IMR-90 (cell line): ENCODE data around the gene SP8. TPM values are rescaled to one million over a fixed set of nuclear protein-coding genes. Genes with fewer than 3 reads are reported as not detected.

Experiments used
- ATAC-seq: fragments of 200-7000 bp; cut with Tn5 transposase; 2 replicates; pipeline ENCODE4 v1.9.1; 2020; ENCODE audit warnings: low read depth, mild to moderate bottlenecking, moderate library complexity
- BruUV-seq: library from RNA; stranded (reverse); fragments of 400-500 nt; replicated peaks from 2 replicates; lab custom pipeline; 2021; lab: Mats Ljungman, UMichigan
- CTCF ChIA-PET: fragments of 300-600 bp; formaldehyde crosslinking; extraction: SDS; loops from one replicate; lab custom pipeline; 2021; ENCODE audit warnings: antibody characterized with exemption; lab: Yijun Ruan, JAX
- POLR2A ChIA-PET: fragments of 300-600 bp; sonication (Branson Sonifier 250); formaldehyde crosslinking; loops from one replicate; lab custom pipeline; 2022; ENCODE audit warnings: antibody characterized with exemption; ENCODE audit not compliant: unreplicated experiment; lab: Charles Lee
- DNase-seq: peaks from one replicate; pipeline ENCODE4 v3.0.0; 2013
- H2AFZ ChIP-seq: replicated peaks from 2 replicates; pipeline ENCODE3; 2013; ENCODE audit warnings: low read length, mild to moderate bottlenecking; ENCODE audit not compliant: poor library complexity
- H2AK5ac ChIP-seq: 2 replicates; pipeline ENCODE4 v1.6.1; 2013; ENCODE audit warnings: low read depth, low read length, inconsistent platforms
- H2AK9ac ChIP-seq: replicated peaks from 2 replicates; pipeline ENCODE3; 2013; ENCODE audit warnings: mild to moderate bottlenecking, low read depth, low read length, moderate library complexity; ENCODE audit not compliant: poor library complexity
- H2BK120ac ChIP-seq: 2 replicates; pipeline ENCODE4 v1.6.1; 2013; ENCODE audit warnings: low read depth, low read length, inconsistent platforms
- H2BK15ac ChIP-seq: 3 replicates; pipeline ENCODE4 v1.6.1; 2013; ENCODE audit warnings: low read depth, low read length, inconsistent platforms
- H2BK20ac ChIP-seq: 2 replicates; pipeline ENCODE4 v1.6.1; 2013; ENCODE audit warnings: low read depth, mild to moderate bottlenecking, inconsistent platforms, low read length, moderate library complexity
- H2BK5ac ChIP-seq: 2 replicates; pipeline ENCODE4 v1.6.1; 2013; ENCODE audit warnings: mild to moderate bottlenecking, low read depth, low read length, inconsistent platforms; ENCODE audit not compliant: poor library complexity, severe bottlenecking
- H3K14ac ChIP-seq: replicated peaks from 2 replicates; pipeline ENCODE4 v1.6.1; 2013; ENCODE audit warnings: low read depth, low read length, inconsistent platforms
- H3K18ac ChIP-seq: 2 replicates; pipeline ENCODE4 v1.6.1; 2013; ENCODE audit warnings: low read depth, low read length, control low read depth
- H3K23ac ChIP-seq: 2 replicates; pipeline ENCODE4 v1.6.1; 2013; ENCODE audit warnings: low read depth, low read length, inconsistent platforms
- H3K27ac ChIP-seq: 2 replicates; pipeline ENCODE4 v1.5.1; 2013; ENCODE audit warnings: mild to moderate bottlenecking, control low read depth, low read length; ENCODE audit not compliant: insufficient read depth
- H3K27me3 ChIP-seq: 2 replicates; pipeline ENCODE4 v1.6.1; 2013; ENCODE audit warnings: low read length; ENCODE audit not compliant: control insufficient read depth, insufficient read depth
- H3K36me3 ChIP-seq: 2 replicates; pipeline ENCODE4 v1.6.1; 2013; ENCODE audit warnings: low read length, mixed read lengths; ENCODE audit not compliant: control insufficient read depth, insufficient read depth
- H3K4ac ChIP-seq: 2 replicates; pipeline ENCODE4 v1.6.1; 2013; ENCODE audit warnings: low read depth, low read length, inconsistent platforms
- H3K4me1 ChIP-seq: 2 replicates; pipeline ENCODE4 v1.6.1; 2013; ENCODE audit warnings: low read length, mixed read lengths; ENCODE audit not compliant: control insufficient read depth, insufficient read depth
- H3K4me2 ChIP-seq: 2 replicates; pipeline ENCODE4 v1.6.1; 2013; ENCODE audit warnings: low read depth, mild to moderate bottlenecking, control low read depth, low read length, moderate library complexity
- H3K4me3 ChIP-seq: 2 replicates; pipeline ENCODE4 v1.5.1; 2013; ENCODE audit warnings: low read depth, mild to moderate bottlenecking, control low read depth, low read length, moderate library complexity; ENCODE audit not compliant: insufficient read depth
- H3K56ac ChIP-seq: 2 replicates; pipeline ENCODE4 v1.6.1; 2013; ENCODE audit warnings: low read length, inconsistent platforms; ENCODE audit not compliant: insufficient read depth; ENCODE audit errors: extremely low read depth
- H3K79me1 ChIP-seq, 2 experiments: 2 replicates each; pipeline ENCODE4 v1.6.1; 2013; ENCODE audit warnings: low read length in 2 of 2, inconsistent platforms in 1 of 2, low read depth in 1 of 2
- H3K9ac ChIP-seq: 2 replicates; pipeline ENCODE4 v1.6.1; 2013; ENCODE audit warnings: low read depth, low read length, control low read depth
- H3K9me1 ChIP-seq: 2 replicates; pipeline ENCODE4 v1.6.1; 2013; ENCODE audit warnings: low read length, inconsistent platforms; ENCODE audit not compliant: insufficient read depth
- H3K9me3 ChIP-seq: 2 replicates; pipeline ENCODE4 v1.6.1; 2013; ENCODE audit warnings: low read length; ENCODE audit not compliant: control insufficient read depth, insufficient read depth
- H4K20me1 ChIP-seq: 2 replicates; pipeline ENCODE4 v1.6.1; 2013; ENCODE audit warnings: low read length, inconsistent platforms; ENCODE audit not compliant: insufficient read depth
- H4K5ac ChIP-seq: 2 replicates; pipeline ENCODE4 v1.6.1; 2013; ENCODE audit warnings: mild to moderate bottlenecking, low read depth, low read length, control low read depth
- H4K8ac ChIP-seq, 2 experiments: 2 replicates each; pipeline ENCODE4 v1.6.1; 2013; ENCODE audit warnings: low read depth in 2 of 2, low read length in 2 of 2, control low read depth in 1 of 2, inconsistent platforms in 1 of 2
- H4K91ac ChIP-seq: 2 replicates; pipeline ENCODE4 v1.6.1; 2013; ENCODE audit warnings: low read depth, low read length, inconsistent platforms; ENCODE audit not compliant: insufficient read depth
- BHLHE40 ChIP-seq: fragments of 150-350 bp; IDR thresholded peaks from 2 replicates; pipeline ENCODE4 v1.6.1; 2016; ENCODE audit warnings: mild to moderate bottlenecking, low read depth, low read length
- CEBPB ChIP-seq: IDR thresholded peaks from 2 replicates; pipeline ENCODE4 v1.6.1; 2012; ENCODE audit warnings: low read depth, low read length, improper control_type of control experiment
- FOS ChIP-seq: fragments of 150-350 bp; IDR thresholded peaks from 2 replicates; pipeline ENCODE4 v1.6.1; 2016; ENCODE audit warnings: low read depth, low read length
- MAZ ChIP-seq: IDR thresholded peaks from 2 replicates; pipeline ENCODE4 v1.6.1; 2012; ENCODE audit warnings: low read depth, mild to moderate bottlenecking, low read length, improper control_type of control experiment, moderate library complexity, borderline replicate concordance
- NFE2L2 ChIP-seq: fragments of 150-350 bp; IDR thresholded peaks from 2 replicates; pipeline ENCODE4 v1.6.1; 2016; ENCODE audit warnings: low read depth, mild to moderate bottlenecking, low read length
- POLR2A ChIP-seq: IDR thresholded peaks from 2 replicates; pipeline ENCODE4 v1.6.1; 2012; ENCODE audit warnings: mild to moderate bottlenecking, low read depth, low read length
- RAD21 ChIP-seq: IDR thresholded peaks from 2 replicates; pipeline ENCODE4 v1.6.1; 2012; ENCODE audit warnings: low read length, improper control_type of control experiment
- SMC3 ChIP-seq: fragments of 150-350 bp; IDR thresholded peaks from 2 replicates; pipeline ENCODE4 v1.6.1; 2016; ENCODE audit warnings: low read depth, mild to moderate bottlenecking, antibody characterized with exemption, low read length, moderate library complexity
- WGBS, 2 experiments: methylation state at CpG; one replicate each; pipeline versions ENCODE4 v1.1.5 to v1.1.7; 2013; ENCODE audit warnings: missing lambda C conversion rate in 2 of 2; ENCODE audit not compliant: insufficient read length in 1 of 2; ENCODE audit errors: extremely low coverage in 2 of 2; 5-methylcytosine and 5-hydroxymethylcytosine counted together
- dilution Hi-C: fragments of 300-500 bp; cut with HindIII; formaldehyde crosslinking; loops from one replicate; pipeline ENCODE4 v1.14.3; 2018; ENCODE audit warnings: low sequenced_read_pairs; ENCODE audit not compliant: unreplicated experiment
- in situ Hi-C: fragments of 300-500 bp; cut with MboI; formaldehyde crosslinking; loops from 3 replicates; pipeline ENCODE4 v1.14.3; 2019; ENCODE audit warnings: low sequenced_read_pairs, inconsistent platforms, mixed read lengths
- intact Hi-C: fragments of 100-400 bp; cut with micrococcal nuclease; formaldehyde crosslinking; loops from 2 replicates; pipeline ENCODE4 v1.10.0; 2022
- polyA plus RNA-seq, 3 experiments: library from polyadenylated mRNA; depleted of rRNA; stranded (reverse); fragments of >200 nt; gene quantifications; 2 replicates each; pipeline ENCODE4 v1.2.3, GENCODE V29; 2012; ENCODE audit warnings: low replicate concordance in 1 of 3
- total RNA-seq: library from RNA; depleted of rRNA; stranded (reverse); fragments of >200 nt; gene quantifications from 2 replicates; pipeline ENCODE4 v1.2.3, GENCODE V29; 2012
- TF ChIP-seq, protein P1 (sequence below): fragments of 150-350 bp; IDR thresholded peaks from 2 replicates; pipeline ENCODE4 v1.6.1; 2016; ENCODE audit warnings: low read depth, mild to moderate bottlenecking, low read length, moderate library complexity, borderline replicate concordance
- TF ChIP-seq, protein P2 (sequence below): fragments of 150-350 bp; IDR thresholded peaks from 2 replicates; pipeline ENCODE4 v1.6.1; 2017; ENCODE audit warnings: mild to moderate bottlenecking, antibody characterized with exemption, low read length, low read depth

The SP8 gene
- total and polyA plus RNA-seq, 2 of the 4 experiments (the other 2 are of a cell fraction) = not detected

DNA sequence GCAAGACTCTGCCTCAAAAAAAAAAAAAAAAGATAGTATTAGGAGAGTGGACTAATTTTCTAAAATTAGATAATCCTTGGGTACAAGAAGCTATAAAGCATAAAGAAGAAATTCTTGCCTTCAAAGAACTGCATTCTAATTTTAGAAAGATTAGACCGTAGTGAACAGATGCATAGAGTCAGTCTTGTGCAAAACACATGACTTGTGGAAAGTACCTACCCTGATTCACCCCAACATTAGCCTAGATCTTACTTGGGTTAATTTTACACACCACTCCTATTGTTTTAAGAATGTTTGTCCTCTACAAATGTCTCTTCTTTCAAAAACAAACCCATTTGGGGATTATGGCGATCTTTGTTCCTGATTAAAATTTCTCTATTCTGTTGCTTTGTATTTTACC, 38.9 kb upstream of the SP8 start:
- no peak overlapping the region for H3K56ac ChIP-seq
- ATAC-seq (no peak), DNase-seq (no peak)
- in situ Hi-C loops = no loop called here
- no peak overlapping the region for H3K23ac ChIP-seq
- no peak overlapping the region for H2BK120ac ChIP-seq
- H3K27me3 ChIP-seq = no peaks in the 10 kb centered on the region
- no peak overlapping the region for H2BK15ac ChIP-seq
- no peak overlapping the region for H4K5ac ChIP-seq
- no CpG with 5 or more reads among the region's 2 CpGs for WGBS, 2 experiments
- no peak overlapping the region for H2AK9ac ChIP-seq
- no TSS peak for BruUV-seq
- H3K27ac ChIP-seq = no peak overlapping the region
- no peak overlapping the region for H2AFZ ChIP-seq
- no peak overlapping the region for H2BK20ac ChIP-seq
- ChIA-PET CTCF (no interaction called here), POLR2A (no interaction called here)
- no peak overlapping the region for H2BK5ac ChIP-seq
- no peaks in the 10 kb centered on the region for H4K20me1 ChIP-seq
- no peak overlapping the region for H3K14ac ChIP-seq
- no peak overlapping the region for H4K91ac ChIP-seq
- H3K4me3 ChIP-seq = no peak overlapping the region
- no peak overlapping the region for H4K8ac ChIP-seq
- H3K79me1 ChIP-seq = no peaks in the 10 kb centered on the region
- H3K9me1 ChIP-seq = no peaks in the 10 kb centered on the region
- no peak overlapping the region for H3K9ac ChIP-seq
- H3K4ac ChIP-seq = no peak overlapping the region
- H3K4me2 ChIP-seq = no peak overlapping the region
- no peak overlapping the region for H2AK5ac ChIP-seq
- no peaks in the 10 kb centered on the region for H3K36me3 ChIP-seq
- dilution Hi-C loops = no loop called here
- no peak overlapping the region for H3K18ac ChIP-seq
- H3K9me3 ChIP-seq = peaks cover 9% of the 10 kb centered on the region
- H3K4me1 ChIP-seq = no peaks in the 10 kb centered on the region
- intact Hi-C loops = no loop called here
- TF ChIP-seq FOS = no peak
- TF ChIP-seq POLR2A = no peak
- TF ChIP-seq, protein P1, sequence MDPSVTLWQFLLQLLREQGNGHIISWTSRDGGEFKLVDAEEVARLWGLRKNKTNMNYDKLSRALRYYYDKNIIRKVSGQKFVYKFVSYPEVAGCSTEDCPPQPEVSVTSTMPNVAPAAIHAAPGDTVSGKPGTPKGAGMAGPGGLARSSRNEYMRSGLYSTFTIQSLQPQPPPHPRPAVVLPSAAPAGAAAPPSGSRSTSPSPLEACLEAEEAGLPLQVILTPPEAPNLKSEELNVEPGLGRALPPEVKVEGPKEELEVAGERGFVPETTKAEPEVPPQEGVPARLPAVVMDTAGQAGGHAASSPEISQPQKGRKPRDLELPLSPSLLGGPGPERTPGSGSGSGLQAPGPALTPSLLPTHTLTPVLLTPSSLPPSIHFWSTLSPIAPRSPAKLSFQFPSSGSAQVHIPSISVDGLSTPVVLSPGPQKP = no peak
- TF ChIP-seq BHLHE40 = no peak
- no peak for TF ChIP-seq RAD21
- no peak for TF ChIP-seq CEBPB
- no peak for TF ChIP-seq NFE2L2
- TF ChIP-seq MAZ = no peak
- no peak for TF ChIP-seq SMC3
- TF ChIP-seq, protein P2, sequence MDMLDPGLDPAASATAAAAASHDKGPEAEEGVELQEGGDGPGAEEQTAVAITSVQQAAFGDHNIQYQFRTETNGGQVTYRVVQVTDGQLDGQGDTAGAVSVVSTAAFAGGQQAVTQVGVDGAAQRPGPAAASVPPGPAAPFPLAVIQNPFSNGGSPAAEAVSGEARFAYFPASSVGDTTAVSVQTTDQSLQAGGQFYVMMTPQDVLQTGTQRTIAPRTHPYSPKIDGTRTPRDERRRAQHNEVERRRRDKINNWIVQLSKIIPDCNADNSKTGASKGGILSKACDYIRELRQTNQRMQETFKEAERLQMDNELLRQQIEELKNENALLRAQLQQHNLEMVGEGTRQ = no peak
